Natural killer cell (primary cell): ENCODE results near the gene MARCHF10. TPM values are rescaled to one million over a fixed set of nuclear protein-coding genes. Genes with fewer than 3 reads are reported as not detected.

Experiments
- ATAC-seq, 3 donors: fragments of 150-1000 bp in 2 of 3; fragments of 200-7000 bp in 1 of 3; cut with Tn5 transposase; 1 replicate in 1 of 3; 2 replicates in 2 of 3; pipeline ENCODE4 v1.10.0; 2021; ENCODE audit warnings: mild to moderate bottlenecking in 2 of 3, moderate library complexity in 2 of 3
- DNase-seq, 2 donors: peaks; one replicate each; pipeline versions ENCODE4 v3.0.0 to v3.0.0-alpha.2; 2013 to 2021; ENCODE audit warnings: mixed read lengths in 1 of 2
- H3K27ac ChIP-seq: one replicate; pipeline ENCODE4 v1.5.1; 2013; ENCODE audit warnings: mild to moderate bottlenecking, low read length
- H3K27me3 ChIP-seq: one replicate; pipeline ENCODE4 v1.6.1; 2013; ENCODE audit warnings: low read length; ENCODE audit not compliant: control insufficient read depth, insufficient read depth
- H3K36me3 ChIP-seq: one replicate; pipeline ENCODE4 v1.6.1; 2013; ENCODE audit warnings: low read length; ENCODE audit not compliant: control insufficient read depth, insufficient read depth
- H3K4me1 ChIP-seq: one replicate; pipeline ENCODE4 v1.6.1; 2013; ENCODE audit warnings: low read length; ENCODE audit not compliant: control insufficient read depth, insufficient read depth
- H3K4me3 ChIP-seq: one replicate; pipeline ENCODE4 v1.5.1; 2013; ENCODE audit warnings: low read length
- H3K9me3 ChIP-seq: one replicate; pipeline ENCODE4 v1.6.1; 2013; ENCODE audit warnings: low read length; ENCODE audit not compliant: control insufficient read depth, insufficient read depth
- H3K27ac Mint-ChIP-seq, 2 donors: one replicate each; pipeline ENCODE4 v1.8.0; 2022; ENCODE audit warnings: mild to moderate bottlenecking in 2 of 2, mixed read lengths in 2 of 2, moderate library complexity in 1 of 2
- H3K27me3 Mint-ChIP-seq, 2 donors: one replicate each; pipeline ENCODE4 v1.8.0; 2022; ENCODE audit warnings: low read depth in 2 of 2, mixed read lengths in 2 of 2
- H3K36me3 Mint-ChIP-seq: one replicate; pipeline ENCODE4 v1.8.0; 2022; ENCODE audit warnings: mixed read lengths
- H3K4me1 Mint-ChIP-seq, 2 donors: one replicate each; pipeline ENCODE4 v1.8.0; 2022; ENCODE audit warnings: mixed read lengths in 2 of 2
- H3K4me3 Mint-ChIP-seq: one replicate; pipeline ENCODE4 v1.8.0; 2022; ENCODE audit warnings: mild to moderate bottlenecking, moderate library complexity, mixed read lengths
- H3K9me3 Mint-ChIP-seq, 2 donors: one replicate each; pipeline ENCODE4 v1.8.0; 2022; ENCODE audit warnings: mixed read lengths in 2 of 2
- CTCF ChIP-seq: fragments of 200-600 bp; IDR thresholded peaks from one replicate; pipeline ENCODE4 v1.8.0; 2022; ENCODE audit warnings: antibody characterized with exemption
- WGBS: methylation state at CpG from one replicate; pipeline ENCODE4 v1.1.7; 2013; ENCODE audit warnings: missing lambda C conversion rate; ENCODE audit not compliant: insufficient coverage; 5-methylcytosine and 5-hydroxymethylcytosine counted together
- intact Hi-C: fragments of 100-400 bp; cut with micrococcal nuclease; formaldehyde crosslinking; loops from one replicate; pipeline ENCODE4 v1.14.2; 2022
- total RNA-seq, 4 donors: library from RNA; stranded (reverse); fragments of 120-200 nt in 1 of 4; gene quantifications; one replicate each; pipeline versions ENCODE4 v1.2.3 to v1.2.4, GENCODE V29; 2013 to 2022

Gene MARCHF10
- total RNA-seq, 3 donors from 2014 or later (not counting 1 experiment from before 2014, with no cell fraction given), result 0.35 to 1.2 (median 0.40) TPM

- H3K27me3 ChIP-seq, result no peaks in the 10 kb centered on the region
- Mint-ChIP-seq H3K27ac (no peak overlapping the region), H3K4me1 (no peaks in the 10 kb centered on the region), H3K4me3 (no peak overlapping the region), H3K9me3 (no peaks in the 10 kb centered on the region), H3K27me3 (no peaks in the 10 kb centered on the region), H3K36me3 (no peaks in the 10 kb centered on the region)
- no peaks in the 10 kb centered on the region for H3K9me3 ChIP-seq
- no peak for TF ChIP-seq CTCF
- no peak overlapping the region for H3K27ac ChIP-seq
- intact Hi-C loops, result no loop called here
- ATAC-seq, result no peak
- no peak overlapping the region for H3K4me3 ChIP-seq
- no peak for DNase-seq
- no peaks in the 10 kb centered on the region for H3K36me3 ChIP-seq
- H3K4me1 ChIP-seq, result no peaks in the 10 kb centered on the region
- 82% methylated on average over 7 of the region's 7 CpGs for WGBS
Observed at GRCh38 chr17:62745806-62746205, 62.3 kb downstream of the MARCHF10 start.

DNA sequence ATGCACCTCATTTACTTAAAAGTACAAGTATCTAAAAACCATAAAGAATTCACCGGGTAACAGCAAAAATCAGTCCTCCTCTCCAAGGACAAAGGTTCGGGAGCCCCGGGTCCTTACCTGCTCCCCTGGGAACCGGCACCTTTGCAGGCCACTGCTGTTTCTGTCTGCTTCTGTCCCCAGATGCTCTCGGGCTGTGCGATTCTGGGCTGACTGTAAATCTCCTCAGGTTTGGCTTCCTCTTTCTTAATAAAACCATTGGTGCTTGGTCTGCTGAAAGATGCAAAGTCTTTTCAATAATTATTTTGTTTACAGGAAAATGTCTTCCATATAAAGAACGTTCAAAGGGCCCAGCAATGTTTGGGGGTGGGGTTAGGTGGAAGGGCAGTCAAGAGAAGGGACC lies 63.9 kb downstream of the MARCHF10 start:
- Mint-ChIP-seq H3K27ac (no peak overlapping the region), H3K27me3 (no peaks in the 10 kb centered on the region), H3K36me3 (no peaks in the 10 kb centered on the region), H3K4me3 (no peak overlapping the region), H3K9me3 (no peaks in the 10 kb centered on the region), H3K4me1 (no peaks in the 10 kb centered on the region)
- Histone ChIP-seq H3K9me3 (no peaks in the 10 kb centered on the region), H3K27me3 (no peaks in the 10 kb centered on the region), H3K27ac (no peak overlapping the region), H3K4me3 (no peak overlapping the region), H3K36me3 (no peaks in the 10 kb centered on the region), H3K4me1 (no peaks in the 10 kb centered on the region)
- TF ChIP-seq CTCF, result no peak
- 48% methylated on average over 7 of the region's 7 CpGs for WGBS
- ATAC-seq, result no peak
- intact Hi-C loops, result no loop called here
- DNase-seq, result no peak

- no peak overlapping the region for H3K27ac ChIP-seq
- intact Hi-C loops, result no loop called here
- H3K4me3 ChIP-seq, result no peak overlapping the region
- H3K27me3 ChIP-seq, result no peaks in the 10 kb centered on the region
- H3K4me1 ChIP-seq, result no peaks in the 10 kb centered on the region
- no peak overlapping the region for H3K27ac Mint-ChIP-seq
- H3K4me1 Mint-ChIP-seq, result no peaks in the 10 kb centered on the region
- H3K9me3 Mint-ChIP-seq, result no peaks in the 10 kb centered on the region
- no peaks in the 10 kb centered on the region for H3K27me3 Mint-ChIP-seq
- no peak for TF ChIP-seq CTCF
- no peaks in the 10 kb centered on the region for H3K36me3 Mint-ChIP-seq
- no peaks in the 10 kb centered on the region for H3K36me3 ChIP-seq
- H3K4me3 Mint-ChIP-seq, result no peak overlapping the region
- no peak for ATAC-seq
- WGBS, result 79% methylated on average over 4 of the region's 4 CpGs
- DNase-seq, result no peak
- no peaks in the 10 kb centered on the region for H3K9me3 ChIP-seq
Observed at GRCh38 chr17:62741290-62741689, 66.8 kb downstream of the MARCHF10 start.

DNA sequence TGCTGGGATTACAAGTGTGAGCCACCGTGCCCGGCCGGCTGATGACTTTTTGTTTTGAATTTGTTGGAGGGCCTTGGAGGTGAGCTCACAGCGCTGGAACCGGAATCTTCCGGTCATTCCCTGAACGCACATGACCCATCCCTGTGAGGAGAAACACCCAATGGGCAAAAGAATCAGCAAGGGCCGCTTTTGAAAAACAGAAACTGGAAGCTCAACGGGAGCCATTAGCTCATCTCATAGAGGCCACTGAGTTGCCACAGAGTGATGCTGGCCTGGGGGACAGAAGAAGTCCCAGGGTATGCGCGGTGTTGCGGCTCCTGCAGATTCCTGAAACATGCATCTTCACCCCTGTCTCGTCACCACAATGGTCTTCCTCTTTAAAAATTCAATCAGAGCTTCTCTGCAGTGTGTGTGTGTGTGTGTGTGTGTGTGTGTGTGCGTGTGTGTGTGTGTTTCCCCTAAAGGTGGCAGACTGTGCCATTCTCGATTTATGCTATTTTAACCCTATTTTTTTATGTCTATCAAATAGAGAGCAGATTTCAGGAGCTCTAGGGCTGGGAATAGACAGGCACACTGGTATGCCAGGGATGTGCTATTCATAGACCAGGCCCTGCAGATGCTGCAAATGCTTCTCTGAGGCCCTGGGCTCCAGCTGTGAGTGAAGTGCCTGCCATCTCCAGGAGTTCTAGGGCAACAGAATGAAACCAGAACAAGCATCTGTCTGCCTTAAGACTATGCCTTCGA lies 68.3 kb downstream of the MARCHF10 start:
- Mint-ChIP-seq H3K27ac (no peak overlapping the region), H3K27me3 (no peaks in the 10 kb centered on the region), H3K36me3 (no peaks in the 10 kb centered on the region), H3K9me3 (no peaks in the 10 kb centered on the region), H3K4me1 (no peaks in the 10 kb centered on the region), H3K4me3 (no peak overlapping the region)
- no peaks in the 10 kb centered on the region for H3K9me3 ChIP-seq
- H3K27ac ChIP-seq, result no peak overlapping the region
- H3K4me3 ChIP-seq, result no peak overlapping the region
- no peak for TF ChIP-seq CTCF
- WGBS, result 97% methylated on average over 12 of the region's 16 CpGs
- H3K4me1 ChIP-seq, result no peaks in the 10 kb centered on the region
- H3K36me3 ChIP-seq, result no peaks in the 10 kb centered on the region
- H3K27me3 ChIP-seq, result no peaks in the 10 kb centered on the region
- ATAC-seq, result no peak
- intact Hi-C loops, result no loop called here
- no peak for DNase-seq
